Panc1 (cell line): ENCODE measurements around the gene KRTAP23-1. TPM values are rescaled to one million over a fixed set of nuclear protein-coding genes. Genes with fewer than 3 reads are reported as not detected.

Source experiments
- ATAC-seq: fragments of 200-7000 bp; cut with Tn5 transposase; 2 replicates; pipeline ENCODE4 v1.9.1; 2020; ENCODE audit warnings: mild to moderate bottlenecking, moderate library complexity
- BruUV-seq: library from RNA; stranded (reverse); fragments of 400-500 nt; replicated peaks from 2 replicates; lab custom pipeline; 2021; lab: Mats Ljungman, UMichigan
- CTCF ChIA-PET: fragments of 300-600 bp; sonication (Branson Sonifier 250); formaldehyde crosslinking; loops from one replicate; lab custom pipeline; 2022; ENCODE audit warnings: antibody characterized with exemption; lab: Charles Lee
- POLR2A ChIA-PET: fragments of 300-600 bp; sonication (Branson Sonifier 250); formaldehyde crosslinking; loops from one replicate; lab custom pipeline; 2022; ENCODE audit warnings: antibody characterized with exemption; lab: Charles Lee
- DNase-seq: peaks from one replicate; pipeline ENCODE4 v3.0.0-alpha.2; 2010; ENCODE audit warnings: low read depth, low spot score
- H3K27ac ChIP-seq: 2 replicates; pipeline ENCODE4 v1.5.1; 2011; ENCODE audit warnings: mild to moderate bottlenecking, low read length, inconsistent platforms
- H3K27me3 ChIP-seq: fragments of 200-500 bp; sonication (Bioruptor generic); 2 replicates; pipeline ENCODE4 v1.6.0; 2014; ENCODE audit warnings: low read length, inconsistent platforms; ENCODE audit not compliant: control insufficient read depth, insufficient read depth
- H3K36me3 ChIP-seq: fragments of 200-500 bp; sonication (Bioruptor generic); 2 replicates; pipeline ENCODE4 v1.5.1; 2014; ENCODE audit warnings: inconsistent platforms, mild to moderate bottlenecking, low read length, moderate library complexity; ENCODE audit not compliant: control insufficient read depth, insufficient read depth
- H3K4me1 ChIP-seq: 2 replicates; pipeline ENCODE4 v1.5.1; 2011; ENCODE audit warnings: inconsistent platforms, mild to moderate bottlenecking, low read length, moderate library complexity; ENCODE audit not compliant: control insufficient read depth, insufficient read depth
- H3K4me3 ChIP-seq, 2 experiments: 2 replicates each; pipeline ENCODE4 v1.5.1; 2011 to 2012; ENCODE audit warnings: low read depth in 2 of 2, low read length in 2 of 2, mild to moderate bottlenecking in 2 of 2, inconsistent platforms in 1 of 2, moderate library complexity in 1 of 2
- H3K9me3 ChIP-seq: fragments of 200-500 bp; sonication (Bioruptor generic); 2 replicates; pipeline ENCODE4 v1.5.1; 2014; ENCODE audit warnings: low read depth, mild to moderate bottlenecking, inconsistent platforms, low read length, moderate library complexity; ENCODE audit not compliant: control insufficient read depth, insufficient read depth
- CTCF ChIP-seq: fragments of 450-650 bp; IDR thresholded peaks from 2 replicates; pipeline ENCODE4 v1.5.1; 2017; ENCODE audit warnings: mild to moderate bottlenecking
- POLR2AphosphoS5 ChIP-seq: IDR thresholded peaks from 2 replicates; pipeline ENCODE4 v1.6.1; 2012; ENCODE audit warnings: mild to moderate bottlenecking, low read depth, low read length, moderate library complexity
- SIN3A ChIP-seq: IDR thresholded peaks from 2 replicates; pipeline ENCODE4 v1.6.1; 2012; ENCODE audit warnings: low read depth, mild to moderate bottlenecking, low read length, moderate library complexity, borderline replicate concordance; ENCODE audit not compliant: insufficient read depth
- TCF7L2 ChIP-seq: IDR thresholded peaks from 2 replicates; pipeline ENCODE4 v1.6.1; 2011; ENCODE audit warnings: mild to moderate bottlenecking, low read depth, low read length, inconsistent platforms
- in situ Hi-C: cut with HindIII; loops from 2 replicates; pipeline ENCODE4 v1.10.0; 2016; ENCODE audit warnings: low sequenced_read_pairs, low pct_unique_long_range_greater_than_20kb
- intact Hi-C: fragments of 100-400 bp; cut with micrococcal nuclease; formaldehyde crosslinking; loops from one replicate; pipeline ENCODE4 v1.10.0; 2022; ENCODE audit not compliant: unreplicated experiment
- total RNA-seq: library from RNA; stranded (reverse); gene quantifications from one replicate; pipeline ENCODE4 v1.2.1, GENCODE V29; 2021; ENCODE audit not compliant: unreplicated experiment
- TF ChIP-seq, protein P1 (sequence below), 2 experiments: IDR thresholded peaks; 2 replicates each; pipeline ENCODE4 v1.6.1; 2011 to 2012; ENCODE audit warnings: low read depth in 2 of 2, control low read depth in 1 of 2, low read length in 1 of 2, mild to moderate bottlenecking in 1 of 2, moderate library complexity in 1 of 2; ENCODE audit not compliant: insufficient read depth in 1 of 2

Gene KRTAP23-1
- total RNA-seq, 1 experiment from 2014 or later, result not detected

GRCh38 chr21:30340714-30341573 lies 7.5 kb downstream of the KRTAP23-1 start:
- Histone ChIP-seq H3K4me3 (no peak overlapping the region), H3K36me3 (no peaks in the 10 kb centered on the region), H3K27me3 (no peaks in the 10 kb centered on the region), H3K9me3 (no peaks in the 10 kb centered on the region), H3K4me1 (no peaks in the 10 kb centered on the region), H3K27ac (no peak overlapping the region)
- POLR2A ChIA-PET, result no interaction called here
- intact Hi-C loops (no loop called here), in situ Hi-C loops (no loop called here)
- CTCF ChIA-PET, result interaction anchor here (0.6 kb wide), 1 partner anchor 745 kb away, joined by 12 read pairs; no protein-coding TSS in a partner anchor
- DNase-seq (peak; percentile 2), ATAC-seq (no peak)
- TF ChIP-seq CTCF, result peak; percentile 61; the same call in 1 of the 2 replicates
- TF ChIP-seq, protein P1, sequence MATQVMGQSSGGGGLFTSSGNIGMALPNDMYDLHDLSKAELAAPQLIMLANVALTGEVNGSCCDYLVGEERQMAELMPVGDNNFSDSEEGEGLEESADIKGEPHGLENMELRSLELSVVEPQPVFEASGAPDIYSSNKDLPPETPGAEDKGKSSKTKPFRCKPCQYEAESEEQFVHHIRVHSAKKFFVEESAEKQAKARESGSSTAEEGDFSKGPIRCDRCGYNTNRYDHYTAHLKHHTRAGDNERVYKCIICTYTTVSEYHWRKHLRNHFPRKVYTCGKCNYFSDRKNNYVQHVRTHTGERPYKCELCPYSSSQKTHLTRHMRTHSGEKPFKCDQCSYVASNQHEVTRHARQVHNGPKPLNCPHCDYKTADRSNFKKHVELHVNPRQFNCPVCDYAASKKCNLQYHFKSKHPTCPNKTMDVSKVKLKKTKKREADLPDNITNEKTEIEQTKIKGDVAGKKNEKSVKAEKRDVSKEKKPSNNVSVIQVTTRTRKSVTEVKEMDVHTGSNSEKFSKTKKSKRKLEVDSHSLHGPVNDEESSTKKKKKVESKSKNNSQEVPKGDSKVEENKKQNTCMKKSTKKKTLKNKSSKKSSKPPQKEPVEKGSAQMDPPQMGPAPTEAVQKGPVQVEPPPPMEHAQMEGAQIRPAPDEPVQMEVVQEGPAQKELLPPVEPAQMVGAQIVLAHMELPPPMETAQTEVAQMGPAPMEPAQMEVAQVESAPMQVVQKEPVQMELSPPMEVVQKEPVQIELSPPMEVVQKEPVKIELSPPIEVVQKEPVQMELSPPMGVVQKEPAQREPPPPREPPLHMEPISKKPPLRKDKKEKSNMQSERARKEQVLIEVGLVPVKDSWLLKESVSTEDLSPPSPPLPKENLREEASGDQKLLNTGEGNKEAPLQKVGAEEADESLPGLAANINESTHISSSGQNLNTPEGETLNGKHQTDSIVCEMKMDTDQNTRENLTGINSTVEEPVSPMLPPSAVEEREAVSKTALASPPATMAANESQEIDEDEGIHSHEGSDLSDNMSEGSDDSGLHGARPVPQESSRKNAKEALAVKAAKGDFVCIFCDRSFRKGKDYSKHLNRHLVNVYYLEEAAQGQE (IDR thresholded peaks at IDR 0.05; ENCODE audit: insufficient read depth in 1 of 2, low read depth in 2 of 2, low read length in 1 of 2), result no peak
- BruUV-seq, result no TSS peak

GRCh38 chr21:30338717-30339116 lies 9.7 kb downstream of the KRTAP23-1 start:
- Histone ChIP-seq H3K9me3 (no peaks in the 10 kb centered on the region), H3K4me1 (no peaks in the 10 kb centered on the region), H3K27me3 (no peaks in the 10 kb centered on the region), H3K27ac (no peak overlapping the region), H3K4me3 (no peak overlapping the region), H3K36me3 (no peaks in the 10 kb centered on the region)
- no TSS peak for BruUV-seq
- ATAC-seq (no peak), DNase-seq (no peak)
- in situ Hi-C loops (no loop called here), intact Hi-C loops (no loop called here)
- POLR2A ChIA-PET, result no interaction called here
- TF ChIP-seq SIN3A (no peak), CTCF (no peak), POLR2AphosphoS5 (no peak), TCF7L2 (no peak)
- TF ChIP-seq, protein P1 (IDR thresholded peaks at IDR 0.05; ENCODE audit: insufficient read depth in 1 of 2, low read depth in 2 of 2, low read length in 1 of 2), result no peak
- CTCF ChIA-PET, result no interaction called here
